ENCODE measurements around the gene ZNF626.
"Not testable (repeated sequence)": the region's sequence is repeated elsewhere in the genome, so short reads cannot be mapped to it uniquely, and the experiment has no call there.

The ZNF626 gene

GRCh38 chr19:20661150-20661819 is at the start of gene ZNF626:
Gene ZNF626, minus strand, starts transcription at chr19:20661571. Its CDS starts 125 bp downstream, at chr19:20661446.
- DNase-seq (ENCODE audit: low read depth): peak; percentile 95

GRCh38 chr19:20669263-20669662 is 7.9 kb upstream of the ZNF626 start:
- DNase-seq (ENCODE audit: low read depth): no peak

GRCh38 chr19:20667281-20667680 is 5.9 kb upstream of the ZNF626 start:
- no peak for DNase-seq (ENCODE audit: low read depth)

GRCh38 chr19:20664901-20665781 is 3.8 kb upstream of the ZNF626 start:
- DNase-seq (ENCODE audit: low read depth): peak; percentile 4

GRCh38 chr19:20664475-20664874 is 3.1 kb upstream of the ZNF626 start:
- DNase-seq (ENCODE audit: low read depth): not testable (repeated sequence)

- DNase-seq (ENCODE audit: low read depth): no peak
Observed at GRCh38 chr19:20662421-20663105, 1.2 kb upstream of the ZNF626 start.

GRCh38 chr19:20660473-20661140 is 764 bp downstream of the ZNF626 start:
- DNase-seq (ENCODE audit: low read depth): peak; percentile 11

- no peak for DNase-seq (ENCODE audit: low read depth)
Observed at GRCh38 chr19:20640545-20640944, 20.8 kb downstream of the ZNF626 start.

GRCh38 chr19:20640023-20640422 is 21.3 kb downstream of the ZNF626 start:
- DNase-seq (ENCODE audit: low read depth): no peak

GRCh38 chr19:20624560-20624959 is 36.8 kb downstream of the ZNF626 start:
- DNase-seq (ENCODE audit: low read depth): not testable (repeated sequence)

- no peak for DNase-seq (ENCODE audit: low read depth)
Observed at GRCh38 chr19:20616071-20616470, 45.3 kb downstream of the ZNF626 start.

- DNase-seq (ENCODE audit: low read depth): not testable (repeated sequence)
Observed at GRCh38 chr19:20614971-20615370, 46.4 kb downstream of the ZNF626 start.

- DNase-seq (ENCODE audit: low read depth): no peak
Observed at GRCh38 chr19:20612711-20613316, 48.6 kb downstream of the ZNF626 start.

GRCh38 chr19:20611866-20612265 is 49.5 kb downstream of the ZNF626 start:
- no peak for DNase-seq (ENCODE audit: low read depth)

- DNase-seq (ENCODE audit: low read depth): no peak
Observed at GRCh38 chr19:20607943-20608342, 53.4 kb downstream of the ZNF626 start.
